Kidney (tissue), 22 donors: ENCODE measurements around the gene ITGBL1. TPM values are rescaled to one million over a fixed set of nuclear protein-coding genes. Genes with fewer than 3 reads are reported as not detected.

Source experiments
- DNase-seq, 5 donors: peaks; one replicate each; pipeline ENCODE4 v3.0.0-alpha.2; 2013 to 2020
- FAIRE-seq: peaks from 2 replicates; lab custom pipeline; 2012; peaks lifted over from hg19 to GRCh38; lab: Jason Lieb, UNC
- H3K27ac ChIP-seq, 2 donors: one replicate each; pipeline ENCODE4 v1.7.0; 2013; ENCODE audit warnings: low read depth in 2 of 2, low read length in 2 of 2, inconsistent platforms in 1 of 2
- H3K27me3 ChIP-seq: one replicate; pipeline ENCODE4 v1.7.1; 2013; ENCODE audit warnings: low read length, inconsistent platforms; ENCODE audit not compliant: control insufficient read depth, insufficient read depth
- H3K36me3 ChIP-seq, 3 donors: one replicate each; pipeline versions ENCODE4 v1.7.0 to v1.7.1; 2013; ENCODE audit warnings: low read length in 3 of 3, control low read depth in 1 of 3, inconsistent platforms in 1 of 3; ENCODE audit not compliant: insufficient read depth in 3 of 3, control insufficient read depth in 2 of 3
- H3K4me1 ChIP-seq, 3 donors: one replicate each; pipeline versions ENCODE4 v1.7.0 to v1.7.1; 2013; ENCODE audit warnings: low read length in 3 of 3, inconsistent platforms in 1 of 3, low read depth in 1 of 3; ENCODE audit not compliant: control insufficient read depth in 2 of 3, insufficient read depth in 2 of 3
- H3K4me3 ChIP-seq, 3 donors: one replicate each; pipeline versions ENCODE4 v1.7.0 to v1.8.1; 2013; ENCODE audit warnings: low read length in 3 of 3, control low read depth in 1 of 3, inconsistent platforms in 1 of 3
- H3K9ac ChIP-seq, 3 donors: one replicate each; pipeline versions ENCODE4 v1.7.0 to v1.7.1; 2013; ENCODE audit warnings: low read length in 3 of 3, control low read depth in 1 of 3, inconsistent platforms in 1 of 3
- H3K9me3 ChIP-seq, 3 donors: one replicate each; pipeline versions ENCODE4 v1.7.0 to v1.7.1; 2013; ENCODE audit warnings: low read length in 3 of 3, control low read depth in 1 of 3, inconsistent platforms in 1 of 3; ENCODE audit not compliant: control insufficient read depth in 2 of 3, insufficient read depth in 1 of 3
- intact Hi-C: fragments of 100-400 bp; cut with DNase I; formaldehyde crosslinking; loops from one replicate; pipeline ENCODE4 v1.11.1; 2022
- long read RNA-seq, 10 donors: library from polyadenylated mRNA in 1 of 10; unstranded in 1 of 10; transcript quantifications; one replicate each; pipeline ENCODE4 v2.0.0 and lab custom pipeline, GENCODE V29; 2021 to 2026
- polyA plus RNA-seq: library from polyadenylated mRNA; stranded (reverse); fragments of 350-450 nt; fragmentation: Illumina TruSeq; extraction: RNeasy Lipid Tissue Mini Kit (QIAGEN cat#74804); gene quantifications from one replicate; pipeline ENCODE4 v1.2.3, GENCODE V29; 2014; ENCODE audit warnings: low read depth, low replicate concordance; ENCODE audit not compliant: insufficient read depth
- total RNA-seq: library from RNA; stranded (reverse); fragmentation: NEBNext Ultra II Directional; extraction: Animal tissue kit (Norgen Biotek cat#: 25700); gene quantifications from one replicate; pipeline ENCODE4 v1.2.1, GENCODE V29; 2021
- TF ChIP-seq, protein P1 (sequence below): IDR thresholded peaks from 3 replicates; pipeline ENCODE4 v1.5.1; 2012; ENCODE audit warnings: mild to moderate bottlenecking, moderate library complexity, borderline replicate concordance; ENCODE audit not compliant: insufficient read depth; ENCODE audit errors: extremely low read depth
- donor health status: control.
- donor health status: control.
- donor health status: control.
- donor health status: control.
- donor health status: control.
- donor health status: DM: yes; HTN: yes; CAD: no.
- donor health status: Normal renal cell carcinoma (clear cell type).

Gene ITGBL1, protein sequence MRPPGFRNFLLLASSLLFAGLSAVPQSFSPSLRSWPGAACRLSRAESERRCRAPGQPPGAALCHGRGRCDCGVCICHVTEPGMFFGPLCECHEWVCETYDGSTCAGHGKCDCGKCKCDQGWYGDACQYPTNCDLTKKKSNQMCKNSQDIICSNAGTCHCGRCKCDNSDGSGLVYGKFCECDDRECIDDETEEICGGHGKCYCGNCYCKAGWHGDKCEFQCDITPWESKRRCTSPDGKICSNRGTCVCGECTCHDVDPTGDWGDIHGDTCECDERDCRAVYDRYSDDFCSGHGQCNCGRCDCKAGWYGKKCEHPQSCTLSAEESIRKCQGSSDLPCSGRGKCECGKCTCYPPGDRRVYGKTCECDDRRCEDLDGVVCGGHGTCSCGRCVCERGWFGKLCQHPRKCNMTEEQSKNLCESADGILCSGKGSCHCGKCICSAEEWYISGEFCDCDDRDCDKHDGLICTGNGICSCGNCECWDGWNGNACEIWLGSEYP
- 7.7 TPM for total RNA-seq
- 1.4 TPM for polyA plus RNA-seq
- long read RNA-seq, donor 1, result 0 reads
- long read RNA-seq, donor 2, result 0 reads
- long read RNA-seq, donor 3, result 0 reads
- long read RNA-seq, donor 4, result 0 reads
- long read RNA-seq, donor 5, result 0 reads
- long read RNA-seq, donor 6, result 0 reads
- long read RNA-seq, donor 7, partial matches to known transcripts, result 1 of 8 reads
- long read RNA-seq, donor 7, other reads (novel, unspliced or antisense), result 4 of 8 reads
- long read RNA-seq, donor 8, result 0 reads
- long read RNA-seq, donor 9, result 0 reads
- long read RNA-seq, donor 10, result 0 reads

DNA sequence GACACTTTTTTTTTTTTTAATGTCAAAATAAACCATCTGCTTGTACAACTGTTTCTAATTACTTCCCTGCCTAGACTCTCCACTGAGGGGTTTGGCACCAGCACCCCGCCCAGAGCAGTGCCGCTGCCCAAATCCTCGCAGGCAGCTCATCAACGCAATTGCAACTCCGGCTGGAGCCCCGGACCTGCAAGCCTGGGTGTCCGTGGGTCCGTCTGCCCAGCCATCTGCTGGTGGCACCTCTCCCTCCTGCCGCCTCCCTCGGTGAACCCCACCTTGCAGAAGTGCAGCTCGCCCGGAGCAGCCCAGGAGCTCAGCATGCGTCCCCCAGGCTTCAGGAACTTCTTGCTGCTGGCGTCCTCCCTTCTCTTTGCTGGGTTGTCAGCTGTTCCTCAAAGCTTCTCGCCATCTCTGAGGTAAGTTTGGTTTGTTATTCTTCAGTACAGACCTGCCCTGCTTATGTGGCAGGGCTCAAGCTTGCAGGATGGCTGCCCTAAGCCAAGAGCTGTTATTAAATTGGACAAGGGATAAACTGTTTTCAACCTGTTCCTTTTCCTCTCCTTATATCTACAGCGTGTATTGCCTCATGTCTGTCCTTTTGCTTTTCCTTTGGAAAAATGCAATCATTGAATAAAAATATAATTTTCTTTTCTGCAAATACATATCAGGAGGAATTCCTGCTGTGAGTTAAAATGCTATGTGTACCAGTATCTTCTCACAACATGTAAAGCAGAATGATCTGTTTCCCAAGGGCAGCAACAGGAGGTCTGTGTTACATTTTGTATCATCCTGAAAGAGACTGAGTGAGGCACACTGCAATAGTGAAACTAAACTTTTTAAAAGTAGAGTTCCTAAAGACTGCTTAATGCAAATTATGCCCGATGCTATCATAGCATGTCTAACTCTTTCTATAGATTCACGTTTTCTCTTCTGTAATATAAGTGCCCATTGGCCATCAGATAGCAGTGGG, at the start of gene ITGBL1:
ITGBL1 (plus strand) TSS at position 157 of the 967 bp plus-strand sequence; CDS start at position 316, 159 bp downstream.
- Histone ChIP-seq H3K4me1 (no peaks in the 10 kb centered on the region), H3K9me3 (no peaks in the 10 kb centered on the region), H3K4me3 (peak within 1 kb of the TSS in 2 of 3 donors; percentile 55), H3K9ac (peak within 1 kb of the TSS in 2 of 3 donors; percentile 25 to 46), H3K36me3 (no peaks in the 10 kb centered on the region), H3K27me3 (no peaks in the 10 kb centered on the region), H3K27ac (no peak within 1 kb of the TSS)
- TF ChIP-seq, protein P1, sequence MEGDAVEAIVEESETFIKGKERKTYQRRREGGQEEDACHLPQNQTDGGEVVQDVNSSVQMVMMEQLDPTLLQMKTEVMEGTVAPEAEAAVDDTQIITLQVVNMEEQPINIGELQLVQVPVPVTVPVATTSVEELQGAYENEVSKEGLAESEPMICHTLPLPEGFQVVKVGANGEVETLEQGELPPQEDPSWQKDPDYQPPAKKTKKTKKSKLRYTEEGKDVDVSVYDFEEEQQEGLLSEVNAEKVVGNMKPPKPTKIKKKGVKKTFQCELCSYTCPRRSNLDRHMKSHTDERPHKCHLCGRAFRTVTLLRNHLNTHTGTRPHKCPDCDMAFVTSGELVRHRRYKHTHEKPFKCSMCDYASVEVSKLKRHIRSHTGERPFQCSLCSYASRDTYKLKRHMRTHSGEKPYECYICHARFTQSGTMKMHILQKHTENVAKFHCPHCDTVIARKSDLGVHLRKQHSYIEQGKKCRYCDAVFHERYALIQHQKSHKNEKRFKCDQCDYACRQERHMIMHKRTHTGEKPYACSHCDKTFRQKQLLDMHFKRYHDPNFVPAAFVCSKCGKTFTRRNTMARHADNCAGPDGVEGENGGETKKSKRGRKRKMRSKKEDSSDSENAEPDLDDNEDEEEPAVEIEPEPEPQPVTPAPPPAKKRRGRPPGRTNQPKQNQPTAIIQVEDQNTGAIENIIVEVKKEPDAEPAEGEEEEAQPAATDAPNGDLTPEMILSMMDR, result no peak
- DNase-seq (peak in 1 of 5 donors; percentile 62), FAIRE-seq (no peak)
- intact Hi-C loops, result no loop called here

DNA sequence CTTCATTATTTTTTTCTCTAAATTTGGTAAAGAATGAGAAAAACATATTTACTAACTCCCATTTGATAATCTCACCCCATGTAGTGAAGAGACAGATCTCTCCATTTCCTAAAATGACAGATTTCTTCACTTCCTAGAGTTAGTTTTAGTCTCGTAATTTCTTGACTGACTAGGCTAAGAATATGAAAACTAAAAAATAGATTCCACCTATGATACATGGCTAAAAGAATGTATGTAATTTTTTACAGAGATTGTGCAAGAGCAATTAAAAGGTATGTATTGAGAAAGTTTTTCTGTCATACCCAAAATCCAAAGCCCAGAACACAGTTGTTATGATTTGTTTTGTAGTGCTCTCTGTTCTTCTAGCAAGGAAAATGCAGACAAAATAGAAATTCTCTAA, 45.7 kb upstream of the ITGBL1 start:
- TF ChIP-seq, protein P1, result no peak
- intact Hi-C loops, result no loop called here
- H3K9ac ChIP-seq, result no peak overlapping the region
- peaks cover 0 to 2% (median 0%) of the 10 kb centered on the region in 3 donors for H3K9me3 ChIP-seq
- no peak overlapping the region for H3K4me3 ChIP-seq
- H3K27ac ChIP-seq, result no peak overlapping the region
- no peaks in the 10 kb centered on the region for H3K27me3 ChIP-seq
- FAIRE-seq, result no peak
- no peak for DNase-seq
- no peaks in the 10 kb centered on the region for H3K36me3 ChIP-seq
- no peaks in the 10 kb centered on the region for H3K4me1 ChIP-seq

DNA sequence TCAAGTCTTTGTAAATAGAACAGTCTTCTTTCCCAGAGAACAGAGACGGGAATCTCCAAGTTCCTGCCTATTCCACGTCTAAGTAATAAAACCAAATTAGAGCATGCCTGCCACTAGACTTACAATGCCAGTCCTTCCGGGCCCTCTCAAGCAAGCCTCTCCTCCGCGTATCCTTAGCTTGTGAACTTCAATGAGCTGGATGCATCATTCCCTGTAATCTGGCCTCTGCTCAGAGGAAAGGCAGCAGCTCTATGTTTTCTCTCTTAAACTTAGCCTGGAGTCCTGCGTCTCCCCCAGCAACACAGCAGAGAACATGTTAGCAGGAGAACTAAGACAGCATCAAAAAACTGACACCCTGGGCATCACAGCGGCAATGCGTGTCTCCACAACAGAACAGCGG, 44.3 kb upstream of the ITGBL1 start:
- H3K27ac ChIP-seq, result no peak overlapping the region
- H3K9me3 ChIP-seq, result peaks cover 0 to 2% (median 0%) of the 10 kb centered on the region in 3 donors
- intact Hi-C loops, result no loop called here
- no peak for DNase-seq
- H3K4me1 ChIP-seq, result no peaks in the 10 kb centered on the region
- no peak overlapping the region for H3K9ac ChIP-seq
- no peak overlapping the region for H3K4me3 ChIP-seq
- no peaks in the 10 kb centered on the region for H3K36me3 ChIP-seq
- no peak for FAIRE-seq
- no peaks in the 10 kb centered on the region for H3K27me3 ChIP-seq
- TF ChIP-seq, protein P1, result no peak
